GF-D8 (cell line): ENCODE measurements around the gene PSD4.
A peak's percentile ranks its signal among the peaks of the same experiment; 100 is the strongest.

Experiments
- DNase-seq: peaks from one replicate; lab custom pipeline; 2025; lab: John Stamatoyannopoulos, UW

The PSD4 gene

GRCh38 chr2:113173542-113174375 is at the start of gene PSD4:
PSD4 (plus strand) TSS chr2:113173971; CDS start chr2:113182457, 8,486 bp downstream.
- peak; percentile 86 for DNase-seq

- DNase-seq, result peak; percentile 31
Measured at GRCh38 chr2:113124181-113124961, 49.4 kb upstream of the PSD4 start.

- DNase-seq, result no peak
Measured at GRCh38 chr2:113124984-113125855, 48.6 kb upstream of the PSD4 start.

- DNase-seq, result peak; percentile 76
Measured at GRCh38 chr2:113126845-113127645, 46.7 kb upstream of the PSD4 start, which contains the start of gene IL1RN. IL1RN (plus strand) TSS chr2:113127598; CDS start chr2:113127625, 27 bp downstream.

- DNase-seq, result no peak
Measured at GRCh38 chr2:113127646-113128570, 45.9 kb upstream of the PSD4 start.

GRCh38 chr2:113129519-113130078 is 44.2 kb upstream of the PSD4 start:
- DNase-seq, result no peak

- DNase-seq, result no peak
Measured at GRCh38 chr2:113131352-113132185, 42.2 kb upstream of the PSD4 start.

- no peak for DNase-seq
Measured at GRCh38 chr2:113132414-113133021, 41.3 kb upstream of the PSD4 start.

- no peak for DNase-seq
Measured at GRCh38 chr2:113133704-113134598, 39.8 kb upstream of the PSD4 start.

- no peak for DNase-seq
Measured at GRCh38 chr2:113134717-113135116, 39.1 kb upstream of the PSD4 start.

- no peak for DNase-seq
Measured at GRCh38 chr2:113135317-113135716, 38.5 kb upstream of the PSD4 start.

GRCh38 chr2:113136828-113137775 is 36.7 kb upstream of the PSD4 start:
- DNase-seq, result no peak

GRCh38 chr2:113137827-113138226 is 35.9 kb upstream of the PSD4 start:
- DNase-seq, result no peak

- peak; percentile 20 for DNase-seq
Measured at GRCh38 chr2:113138428-113139322, 35.1 kb upstream of the PSD4 start.

GRCh38 chr2:113141451-113141850 is 32.3 kb upstream of the PSD4 start:
- DNase-seq, result no peak
